Measurements from ENCODE around the gene KCNQ5. TPM values are rescaled to one million over a fixed set of nuclear protein-coding genes. Genes with fewer than 3 reads are reported as not detected.
A peak's percentile ranks its signal among the peaks of the same experiment; 100 is the strongest.

The KCNQ5 gene
- total and polyA plus RNA-seq, 9 donors, result 0.28 to 0.86 (median 0.57) TPM

GRCh38 chr6:72987301-72987700, 365.4 kb downstream of the KCNQ5 start:
- H3K4me1 ChIP-seq (ENCODE audit: control insufficient read depth, insufficient read depth, low read length), result no peaks in the 10 kb centered on the region
- no peaks in the 10 kb centered on the region for H3K36me3 ChIP-seq (ENCODE audit: control insufficient read depth, insufficient read depth, low read length)
- DNase-seq, result peak; percentile 13
- no peaks in the 10 kb centered on the region for H3K27me3 ChIP-seq (ENCODE audit: control insufficient read depth, insufficient read depth, low read length)
- no peak overlapping the region for H3K4me3 ChIP-seq (ENCODE audit: low read length)
- 88% methylated on average over 11 of the region's 19 CpGs for WGBS (ENCODE audit: insufficient coverage)
- peaks cover 8% of the 10 kb centered on the region for H3K9me3 ChIP-seq (replicated peaks; ENCODE audit: control insufficient read depth, low read depth, low read length)
- no peak overlapping the region for H3K27ac ChIP-seq (ENCODE audit: low read length)

GRCh38 chr6:72999995-73000394, 378.1 kb downstream of the KCNQ5 start:
- 80% methylated on average over 5 of the region's 5 CpGs for WGBS (ENCODE audit: insufficient coverage)
- peak; percentile 13 for DNase-seq
- Histone ChIP-seq H3K4me3 (ENCODE audit: low read length) (no peak overlapping the region), H3K9me3 (replicated peaks; ENCODE audit: control insufficient read depth, low read depth, low read length) (no peaks in the 10 kb centered on the region), H3K4me1 (ENCODE audit: control insufficient read depth, insufficient read depth, low read length) (no peaks in the 10 kb centered on the region), H3K36me3 (ENCODE audit: control insufficient read depth, insufficient read depth, low read length) (no peaks in the 10 kb centered on the region), H3K27ac (ENCODE audit: low read length) (no peak overlapping the region), H3K27me3 (ENCODE audit: control insufficient read depth, insufficient read depth, low read length) (no peaks in the 10 kb centered on the region)

GRCh38 chr6:73000460-73000859, 378.6 kb downstream of the KCNQ5 start:
- WGBS (ENCODE audit: insufficient coverage), result 61% methylated on average over 3 of the region's 3 CpGs
- H3K4me3 ChIP-seq (ENCODE audit: low read length), result no peak overlapping the region
- no peaks in the 10 kb centered on the region for H3K9me3 ChIP-seq (replicated peaks; ENCODE audit: control insufficient read depth, low read depth, low read length)
- DNase-seq, result no peak
- H3K36me3 ChIP-seq (ENCODE audit: control insufficient read depth, insufficient read depth, low read length), result no peaks in the 10 kb centered on the region
- H3K27me3 ChIP-seq (ENCODE audit: control insufficient read depth, insufficient read depth, low read length), result no peaks in the 10 kb centered on the region
- H3K4me1 ChIP-seq (ENCODE audit: control insufficient read depth, insufficient read depth, low read length), result no peaks in the 10 kb centered on the region
- no peak overlapping the region for H3K27ac ChIP-seq (ENCODE audit: low read length)

GRCh38 chr6:73002588-73002987, 380.7 kb downstream of the KCNQ5 start:
- H3K4me1 ChIP-seq (ENCODE audit: control insufficient read depth, insufficient read depth, low read length), result no peaks in the 10 kb centered on the region
- no peaks in the 10 kb centered on the region for H3K9me3 ChIP-seq (replicated peaks; ENCODE audit: control insufficient read depth, low read depth, low read length)
- DNase-seq, result no peak
- no peaks in the 10 kb centered on the region for H3K27me3 ChIP-seq (ENCODE audit: control insufficient read depth, insufficient read depth, low read length)
- no peaks in the 10 kb centered on the region for H3K36me3 ChIP-seq (ENCODE audit: control insufficient read depth, insufficient read depth, low read length)
- H3K4me3 ChIP-seq (ENCODE audit: low read length), result no peak overlapping the region
- H3K27ac ChIP-seq (ENCODE audit: low read length), result no peak overlapping the region

GRCh38 chr6:73003302-73003701, 381.4 kb downstream of the KCNQ5 start:
- H3K4me3 ChIP-seq (ENCODE audit: low read length), result no peak overlapping the region
- no peaks in the 10 kb centered on the region for H3K9me3 ChIP-seq (replicated peaks; ENCODE audit: control insufficient read depth, low read depth, low read length)
- WGBS (ENCODE audit: insufficient coverage), result no CpG with 5 or more reads among the region's 3 CpGs
- H3K36me3 ChIP-seq (ENCODE audit: control insufficient read depth, insufficient read depth, low read length), result no peaks in the 10 kb centered on the region
- DNase-seq, result no peak
- no peak overlapping the region for H3K27ac ChIP-seq (ENCODE audit: low read length)
- no peaks in the 10 kb centered on the region for H3K4me1 ChIP-seq (ENCODE audit: control insufficient read depth, insufficient read depth, low read length)
- no peaks in the 10 kb centered on the region for H3K27me3 ChIP-seq (ENCODE audit: control insufficient read depth, insufficient read depth, low read length)

DNA sequence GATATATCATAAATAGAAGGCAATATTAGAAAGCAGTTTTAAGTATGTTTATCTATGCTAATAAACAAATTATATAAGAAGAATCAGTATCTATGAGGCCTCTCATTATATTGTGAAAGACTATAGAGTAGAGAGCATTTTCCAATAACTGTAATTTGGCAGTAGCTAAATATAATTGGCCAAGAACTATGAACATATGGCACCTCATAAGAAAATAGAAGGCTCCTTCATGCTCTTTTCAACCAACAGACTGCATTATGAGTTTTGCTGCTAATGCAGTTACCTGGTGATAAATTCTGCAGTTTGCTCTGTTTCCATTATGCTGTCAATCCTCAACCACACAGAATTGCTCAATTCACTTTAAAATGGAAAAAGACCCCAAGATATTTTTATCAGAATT, 382.4 kb downstream of the KCNQ5 start:
- no peaks in the 10 kb centered on the region for H3K4me1 ChIP-seq (ENCODE audit: control insufficient read depth, insufficient read depth, low read length)
- DNase-seq, result no peak
- no peak overlapping the region for H3K27ac ChIP-seq (ENCODE audit: low read length)
- no peaks in the 10 kb centered on the region for H3K9me3 ChIP-seq (replicated peaks; ENCODE audit: control insufficient read depth, low read depth, low read length)
- no peaks in the 10 kb centered on the region for H3K27me3 ChIP-seq (ENCODE audit: control insufficient read depth, insufficient read depth, low read length)
- H3K4me3 ChIP-seq (ENCODE audit: low read length), result no peak overlapping the region
- H3K36me3 ChIP-seq (ENCODE audit: control insufficient read depth, insufficient read depth, low read length), result no peaks in the 10 kb centered on the region

GRCh38 chr6:73004861-73005260, 383.0 kb downstream of the KCNQ5 start:
- Histone ChIP-seq H3K4me1 (ENCODE audit: control insufficient read depth, insufficient read depth, low read length) (no peaks in the 10 kb centered on the region), H3K4me3 (ENCODE audit: low read length) (no peak overlapping the region), H3K27me3 (ENCODE audit: control insufficient read depth, insufficient read depth, low read length) (no peaks in the 10 kb centered on the region), H3K27ac (ENCODE audit: low read length) (no peak overlapping the region), H3K36me3 (ENCODE audit: control insufficient read depth, insufficient read depth, low read length) (no peaks in the 10 kb centered on the region), H3K9me3 (replicated peaks; ENCODE audit: control insufficient read depth, low read depth, low read length) (no peaks in the 10 kb centered on the region)
- DNase-seq, result no peak
- WGBS (ENCODE audit: insufficient coverage), result no CpG with 5 or more reads among the region's 2 CpGs

GRCh38 chr6:73006146-73006545, 384.3 kb downstream of the KCNQ5 start:
- H3K27ac ChIP-seq (ENCODE audit: low read length), result no peak overlapping the region
- H3K36me3 ChIP-seq (ENCODE audit: control insufficient read depth, insufficient read depth, low read length), result no peaks in the 10 kb centered on the region
- H3K27me3 ChIP-seq (ENCODE audit: control insufficient read depth, insufficient read depth, low read length), result no peaks in the 10 kb centered on the region
- 86% methylated on average over 1 of the region's 2 CpGs for WGBS (ENCODE audit: insufficient coverage)
- no peak overlapping the region for H3K4me3 ChIP-seq (ENCODE audit: low read length)
- no peak for DNase-seq
- H3K9me3 ChIP-seq (replicated peaks; ENCODE audit: control insufficient read depth, low read depth, low read length), result no peaks in the 10 kb centered on the region
- no peaks in the 10 kb centered on the region for H3K4me1 ChIP-seq (ENCODE audit: control insufficient read depth, insufficient read depth, low read length)

- WGBS (ENCODE audit: insufficient coverage), result no CpG with 5 or more reads among the region's 3 CpGs
- DNase-seq, result no peak
- Histone ChIP-seq H3K4me3 (ENCODE audit: low read length) (no peak overlapping the region), H3K9me3 (replicated peaks; ENCODE audit: control insufficient read depth, low read depth, low read length) (no peaks in the 10 kb centered on the region), H3K4me1 (ENCODE audit: control insufficient read depth, insufficient read depth, low read length) (no peaks in the 10 kb centered on the region), H3K27me3 (ENCODE audit: control insufficient read depth, insufficient read depth, low read length) (no peaks in the 10 kb centered on the region), H3K27ac (ENCODE audit: low read length) (no peak overlapping the region), H3K36me3 (ENCODE audit: control insufficient read depth, insufficient read depth, low read length) (no peaks in the 10 kb centered on the region)
Observed at GRCh38 chr6:73011945-73012344, 390.1 kb downstream of the KCNQ5 start.

GRCh38 chr6:73017476-73017875, 395.6 kb downstream of the KCNQ5 start:
- H3K27me3 ChIP-seq (ENCODE audit: control insufficient read depth, insufficient read depth, low read length), result no peaks in the 10 kb centered on the region
- 0% methylated on average over 1 of the region's 2 CpGs for WGBS (ENCODE audit: insufficient coverage)
- H3K9me3 ChIP-seq (replicated peaks; ENCODE audit: control insufficient read depth, low read depth, low read length), result no peaks in the 10 kb centered on the region
- peak; percentile 84 for DNase-seq
- H3K27ac ChIP-seq (ENCODE audit: low read length), result no peak overlapping the region
- H3K4me3 ChIP-seq (ENCODE audit: low read length), result no peak overlapping the region
- no peaks in the 10 kb centered on the region for H3K36me3 ChIP-seq (ENCODE audit: control insufficient read depth, insufficient read depth, low read length)
- H3K4me1 ChIP-seq (ENCODE audit: control insufficient read depth, insufficient read depth, low read length), result no peaks in the 10 kb centered on the region

GRCh38 chr6:73024598-73024997, 402.7 kb downstream of the KCNQ5 start:
- no CpG with 5 or more reads among the region's 1 CpG for WGBS (ENCODE audit: insufficient coverage)

More at GRCh38 chr6:73024598-73024997, 402.7 kb downstream of the KCNQ5 start:
- Histone ChIP-seq H3K9me3 (replicated peaks; ENCODE audit: control insufficient read depth, low read depth, low read length) (no peaks in the 10 kb centered on the region), H3K4me1 (ENCODE audit: control insufficient read depth, insufficient read depth, low read length) (no peaks in the 10 kb centered on the region), H3K27me3 (ENCODE audit: control insufficient read depth, insufficient read depth, low read length) (no peaks in the 10 kb centered on the region), H3K4me3 (ENCODE audit: low read length) (no peak overlapping the region), H3K36me3 (ENCODE audit: control insufficient read depth, insufficient read depth, low read length) (no peaks in the 10 kb centered on the region), H3K27ac (ENCODE audit: low read length) (no peak overlapping the region)
- no peak for DNase-seq
